ENCODE data around the gene SLC25A1.

Gene SLC25A1

GRCh38 chr22:19151329-19152191, 27.0 kb downstream of the SLC25A1 start:
- no peak for DNase-seq
- TF ChIP-seq POLR2A (IDR thresholded peaks at IDR 0.05; ENCODE audit: low read length) (no peak), GATA1 (IDR thresholded peaks at IDR 0.05; ENCODE audit: low read depth, low read length) (no peak)

GRCh38 chr22:19150482-19151328, 27.8 kb downstream of the SLC25A1 start:
- no peak for TF ChIP-seq POLR2A (IDR thresholded peaks at IDR 0.05; ENCODE audit: low read length)
- no peak for TF ChIP-seq GATA1 (IDR thresholded peaks at IDR 0.05; ENCODE audit: low read depth, low read length)
- no peak for DNase-seq

- TF ChIP-seq POLR2A (IDR thresholded peaks at IDR 0.05; ENCODE audit: low read length) (no peak), GATA1 (IDR thresholded peaks at IDR 0.05; ENCODE audit: low read depth, low read length) (no peak)
- DNase-seq: no peak
Measured at GRCh38 chr22:19149991-19150390, 28.5 kb downstream of the SLC25A1 start, which contains the start of gene GSC2. TSS of gene GSC2 (minus strand) at chr22:19150292. CDS start at chr22:19150283, 9 bp downstream.

- DNase-seq: peak in 1 of 2 experiments; percentile 23
- TF ChIP-seq POLR2A (IDR thresholded peaks at IDR 0.05; ENCODE audit: low read length) (no peak), GATA1 (IDR thresholded peaks at IDR 0.05; ENCODE audit: low read depth, low read length) (no peak)
Measured at GRCh38 chr22:19149047-19149883, 29.3 kb downstream of the SLC25A1 start.

GRCh38 chr22:19148417-19149046, 30.0 kb downstream of the SLC25A1 start:
- no peak for DNase-seq
- no peak for TF ChIP-seq GATA1 (IDR thresholded peaks at IDR 0.05; ENCODE audit: low read depth, low read length)
- TF ChIP-seq POLR2A (IDR thresholded peaks at IDR 0.05; ENCODE audit: low read length): no peak

GRCh38 chr22:19147195-19147780, 31.2 kb downstream of the SLC25A1 start:
- DNase-seq: no peak
- TF ChIP-seq POLR2A (IDR thresholded peaks at IDR 0.05; ENCODE audit: low read length) (no peak), GATA1 (IDR thresholded peaks at IDR 0.05; ENCODE audit: low read depth, low read length) (no peak)

- DNase-seq: no peak
- no peak for TF ChIP-seq GATA1 (IDR thresholded peaks at IDR 0.05; ENCODE audit: low read depth, low read length)
- TF ChIP-seq POLR2A (IDR thresholded peaks at IDR 0.05; ENCODE audit: low read length): no peak
Measured at GRCh38 chr22:19146215-19146968, 32.1 kb downstream of the SLC25A1 start.

GRCh38 chr22:19143967-19144400, 34.6 kb downstream of the SLC25A1 start:
- DNase-seq: peak; percentile 60 to 61

GRCh38 chr22:19143212-19143611, 35.3 kb downstream of the SLC25A1 start:
- DNase-seq: no peak
- no peak for TF ChIP-seq POLR2A (IDR thresholded peaks at IDR 0.05; ENCODE audit: low read length)
- no peak for TF ChIP-seq GATA1 (IDR thresholded peaks at IDR 0.05; ENCODE audit: low read depth, low read length)

More at GRCh38 chr22:19143967-19144400, 34.6 kb downstream of the SLC25A1 start:
- TF ChIP-seq GATA1 (IDR thresholded peaks at IDR 0.05; ENCODE audit: low read depth, low read length) (no peak), POLR2A (IDR thresholded peaks at IDR 0.05; ENCODE audit: low read length) (no peak)

GRCh38 chr22:19142394-19142793, 36.1 kb downstream of the SLC25A1 start:
- TF ChIP-seq POLR2A (IDR thresholded peaks at IDR 0.05; ENCODE audit: low read length) (no peak), GATA1 (IDR thresholded peaks at IDR 0.05; ENCODE audit: low read depth, low read length) (no peak)
- DNase-seq: no peak

GRCh38 chr22:19139974-19140373, 38.6 kb downstream of the SLC25A1 start:
- no peak for DNase-seq
- TF ChIP-seq POLR2A (IDR thresholded peaks at IDR 0.05; ENCODE audit: low read length): no peak
- TF ChIP-seq GATA1 (IDR thresholded peaks at IDR 0.05; ENCODE audit: low read depth, low read length): no peak

- no peak for TF ChIP-seq POLR2A (IDR thresholded peaks at IDR 0.05; ENCODE audit: low read length)
- no peak for TF ChIP-seq GATA1 (IDR thresholded peaks at IDR 0.05; ENCODE audit: low read depth, low read length)
- DNase-seq: no peak
Measured at GRCh38 chr22:19139001-19139356, 39.6 kb downstream of the SLC25A1 start.

All from erythroblast (primary cell).